ENCODE results near the gene ASCL3. TPM values are rescaled to one million over a fixed set of nuclear protein-coding genes. Genes with fewer than 3 reads are reported as not detected.

The ASCL3 gene
- total and polyA plus RNA-seq, 10 donors = not detected

DNA sequence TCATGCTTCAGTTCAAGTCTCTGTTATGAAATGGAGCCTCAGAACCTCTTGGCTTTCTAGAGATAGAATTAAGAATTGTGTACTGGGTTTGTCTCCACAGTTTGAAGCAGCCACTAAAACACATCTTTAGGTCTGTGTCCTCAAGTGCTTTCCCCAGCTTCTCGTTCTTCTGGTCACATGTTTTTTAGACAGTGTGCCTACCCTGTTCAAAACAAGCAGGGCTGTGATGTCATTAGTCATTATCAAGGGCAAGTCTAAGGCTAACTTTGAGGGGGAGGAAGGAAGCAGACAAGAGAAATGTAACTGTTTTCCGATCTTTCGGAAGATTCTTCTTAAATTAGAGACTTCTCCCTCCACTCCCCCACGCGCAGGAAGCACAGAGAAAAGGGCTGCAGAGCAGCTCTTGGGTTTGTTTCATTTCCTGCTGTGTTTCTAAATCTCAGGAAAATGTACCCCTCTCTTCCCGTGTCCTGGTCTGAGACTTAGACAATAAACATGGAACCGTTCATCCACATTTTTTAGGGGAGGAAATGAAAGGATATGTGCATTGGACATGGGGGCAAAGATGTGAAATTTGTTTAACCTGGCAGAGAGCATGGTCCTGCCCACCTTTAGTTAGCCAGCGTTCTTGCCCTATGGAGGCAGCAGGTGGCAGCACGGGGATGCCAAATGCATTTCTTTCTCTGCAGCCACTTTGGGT, 28.7 kb downstream of the ASCL3 start:
- TF ChIP-seq POLR2A (IDR thresholded peaks at IDR 0.05) (no peak), POLR2AphosphoS5 (IDR thresholded peaks at IDR 0.05) (peak in 1 of 3 donors; percentile 33)
- TF ChIP-seq, protein P1, sequence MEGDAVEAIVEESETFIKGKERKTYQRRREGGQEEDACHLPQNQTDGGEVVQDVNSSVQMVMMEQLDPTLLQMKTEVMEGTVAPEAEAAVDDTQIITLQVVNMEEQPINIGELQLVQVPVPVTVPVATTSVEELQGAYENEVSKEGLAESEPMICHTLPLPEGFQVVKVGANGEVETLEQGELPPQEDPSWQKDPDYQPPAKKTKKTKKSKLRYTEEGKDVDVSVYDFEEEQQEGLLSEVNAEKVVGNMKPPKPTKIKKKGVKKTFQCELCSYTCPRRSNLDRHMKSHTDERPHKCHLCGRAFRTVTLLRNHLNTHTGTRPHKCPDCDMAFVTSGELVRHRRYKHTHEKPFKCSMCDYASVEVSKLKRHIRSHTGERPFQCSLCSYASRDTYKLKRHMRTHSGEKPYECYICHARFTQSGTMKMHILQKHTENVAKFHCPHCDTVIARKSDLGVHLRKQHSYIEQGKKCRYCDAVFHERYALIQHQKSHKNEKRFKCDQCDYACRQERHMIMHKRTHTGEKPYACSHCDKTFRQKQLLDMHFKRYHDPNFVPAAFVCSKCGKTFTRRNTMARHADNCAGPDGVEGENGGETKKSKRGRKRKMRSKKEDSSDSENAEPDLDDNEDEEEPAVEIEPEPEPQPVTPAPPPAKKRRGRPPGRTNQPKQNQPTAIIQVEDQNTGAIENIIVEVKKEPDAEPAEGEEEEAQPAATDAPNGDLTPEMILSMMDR (IDR thresholded peaks at IDR 0.05 in 8 of 11, conservative IDR thresholded peaks at IDR 0.05 in 3 of 11) = peak in 10 of 11 experiments; percentile 16 to 73 (median 62)
- peak overlapping the region; percentile 57 to 94 (median 70) for H3K27ac ChIP-seq
- no peak for DNase-seq
- H3K9me3 ChIP-seq = no peaks in the 10 kb centered on the region
- no peaks in the 10 kb centered on the region for H3K27me3 ChIP-seq (replicated peaks in 1 of 7)
- WGBS, 5 donors = 0 to 3% (median 1%) methylated on average over 9 of the region's 9 CpGs
- H3K4me3 ChIP-seq = peak overlapping the region in 7 of 8 donors; percentile 1 to 55 (median 12)
- H3K4me1 ChIP-seq = peaks cover 10 to 76% (median 41%) of the 10 kb centered on the region in 6 donors
- intact Hi-C loops (cut with DNase I; ENCODE audit: low total_unique reads) = loop anchor here (5.0 kb wide), 1 partner anchor 48 kb away; the partner anchor contains the start of gene TMEM9B
- peaks cover 0 to 39% (median 13%) of the 10 kb centered on the region in 6 donors for H3K36me3 ChIP-seq

DNA sequence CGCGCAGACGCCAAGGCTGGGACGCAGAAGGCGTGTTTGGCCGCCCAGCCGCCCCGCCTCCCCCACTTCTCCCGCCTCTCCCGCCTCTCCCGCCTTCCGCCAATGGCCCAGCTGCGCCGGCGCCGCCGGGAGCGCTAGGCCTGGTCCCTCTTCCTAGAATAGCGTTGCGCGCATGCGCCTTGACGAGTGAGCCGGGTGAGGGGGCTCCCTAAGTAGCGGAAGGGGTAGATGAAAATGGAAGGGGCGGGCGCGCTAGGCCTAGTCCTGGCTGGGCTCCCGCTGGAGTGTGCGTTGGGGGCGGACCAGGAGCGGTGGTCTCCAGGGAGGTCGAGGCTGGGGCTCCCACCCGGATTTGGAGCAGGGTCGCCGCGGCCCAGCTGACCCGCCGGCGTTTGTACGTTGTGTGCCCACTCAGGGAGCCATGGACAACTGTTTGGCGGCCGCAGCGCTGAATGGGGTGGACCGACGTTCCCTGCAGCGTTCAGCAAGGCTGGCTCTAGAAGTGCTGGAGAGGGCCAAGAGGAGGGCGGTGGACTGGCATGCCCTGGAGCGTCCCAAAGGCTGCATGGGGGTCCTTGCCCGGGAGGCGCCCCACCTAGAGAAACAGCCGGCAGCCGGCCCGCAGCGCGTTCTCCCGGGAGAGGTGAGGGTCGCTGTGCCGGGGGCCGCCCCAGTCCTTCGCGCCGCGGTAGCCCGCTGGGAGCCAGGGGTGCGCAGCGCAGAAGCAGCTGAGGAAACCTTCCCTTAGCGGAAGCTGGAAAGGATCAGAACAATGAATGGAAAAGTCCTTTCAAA, 31.6 kb downstream of the ASCL3 start, which contains the start of gene AKIP1:
AKIP1 (plus strand) TSS at position 161 of the 795 bp plus-strand sequence; CDS start at position 422, 261 bp downstream.
- H3K4me3 ChIP-seq = peak within 1 kb of the TSS; percentile 54 to 94 (median 86)
- H3K27me3 ChIP-seq (replicated peaks in 1 of 7) = no peaks in the 10 kb centered on the region
- H3K27ac ChIP-seq = peak within 1 kb of the TSS; percentile 81 to 94 (median 88)
- H3K36me3 ChIP-seq = peaks cover 0 to 10% (median 0%) of the 10 kb centered on the region in 6 donors
- peak; percentile 95 for DNase-seq
- H3K9me3 ChIP-seq = no peaks in the 10 kb centered on the region
- intact Hi-C loops (cut with DNase I; ENCODE audit: low total_unique reads) = loop anchor here (5.0 kb wide), 1 partner anchor 51 kb away; the partner anchor contains the start of gene TMEM9B
- peaks cover 10 to 88% (median 38%) of the 10 kb centered on the region in 6 donors for H3K4me1 ChIP-seq
- TF ChIP-seq, protein P1 (IDR thresholded peaks at IDR 0.05 in 8 of 11, conservative IDR thresholded peaks at IDR 0.05 in 3 of 11) = peak in 1 of 11 experiments; percentile 12
- peak in 1 of 3 donors; percentile 64 for TF ChIP-seq POLR2A (IDR thresholded peaks at IDR 0.05)
- TF ChIP-seq POLR2AphosphoS5 (IDR thresholded peaks at IDR 0.05) = peak; percentile 86 to 93 (median 89)
- 0 to 1% (median 1%) methylated on average over 38 to 66 of the region's 68 CpGs for WGBS, 5 donors

DNA sequence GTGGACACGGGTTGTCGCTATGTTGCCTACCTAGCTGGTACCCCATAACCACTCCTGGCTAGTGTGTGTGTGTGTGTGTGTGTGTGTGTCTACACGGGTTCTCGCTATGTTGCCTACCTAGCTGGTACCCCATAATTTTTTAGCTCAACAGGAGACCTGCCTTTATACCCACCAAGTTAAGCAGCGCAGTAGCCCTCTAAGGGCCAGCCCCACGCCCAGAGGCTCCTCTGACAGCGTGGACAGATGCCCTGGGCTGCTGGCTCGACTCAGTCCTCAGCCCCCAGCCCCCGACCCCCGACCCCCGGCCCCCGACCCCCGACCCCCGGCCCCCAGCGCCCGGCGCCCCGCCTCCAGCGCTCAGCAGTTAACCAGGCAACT, 32.2 kb downstream of the ASCL3 start:
- intact Hi-C loops (cut with DNase I; ENCODE audit: low total_unique reads) = loop anchor here (5.0 kb wide), 1 partner anchor 52 kb away; the partner anchor contains the start of gene TMEM9B
- WGBS, 5 donors = 0 to 4% (median 0%) methylated on average over 1 to 19 of the region's 19 CpGs
- Histone ChIP-seq H3K27me3 (replicated peaks in 1 of 7) (no peaks in the 10 kb centered on the region), H3K27ac (peak overlapping the region in 6 of 8 donors; percentile 84 to 94 (median 91)), H3K36me3 (peaks cover 0 to 4% (median 0%) of the 10 kb centered on the region in 6 donors), H3K4me3 (peak overlapping the region; percentile 54 to 94 (median 86)), H3K9me3 (no peaks in the 10 kb centered on the region), H3K4me1 (peaks cover 10 to 83% (median 38%) of the 10 kb centered on the region in 6 donors)
- TF ChIP-seq POLR2A (IDR thresholded peaks at IDR 0.05) (no peak), POLR2AphosphoS5 (IDR thresholded peaks at IDR 0.05) (no peak)
- TF ChIP-seq, protein P1 (IDR thresholded peaks at IDR 0.05 in 8 of 11, conservative IDR thresholded peaks at IDR 0.05 in 3 of 11) = no peak
- no peak for DNase-seq

Measured in spleen (tissue), 11 donors.